ENCODE measurements around the gene LAMA4.

GRCh38 chr6:112154711-112155110 lies 99.7 kb downstream of the LAMA4 start:
- TF ChIP-seq CTCF (IDR thresholded peaks at IDR 0.05), result no peak
- TF ChIP-seq EP300 (IDR thresholded peaks at IDR 0.05), result no peak

All from ovary (tissue), 3 donors.